ENCODE results near the gene ASB15.
"Not testable (repeated sequence)": the region's sequence is repeated elsewhere in the genome, so short reads cannot be mapped to it uniquely, and the experiment has no call there.

The ASB15 gene

DNA sequence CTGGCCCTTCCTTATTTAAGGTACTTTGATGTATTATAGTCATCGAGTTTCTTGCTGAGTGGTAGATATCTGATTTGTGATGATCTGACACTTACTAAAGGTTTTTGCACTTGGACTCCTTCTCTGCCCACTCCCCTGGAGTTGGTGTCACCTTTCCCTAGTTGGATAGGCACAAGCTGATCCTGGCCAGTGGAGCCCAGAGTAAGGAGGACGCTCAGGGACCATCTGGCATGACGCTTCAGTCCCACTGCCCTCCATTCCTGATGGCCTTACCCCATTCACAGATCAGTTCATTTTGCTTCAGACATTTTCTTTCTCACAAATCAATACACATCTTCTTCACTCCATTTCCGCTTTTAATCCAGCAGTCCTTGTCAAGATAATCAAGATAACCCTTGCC is 20.1 kb downstream of the ASB15 start:
- H2AFZ ChIP-seq (ENCODE audit: low read length, unreplicated experiment), result no peak overlapping the region
- H3K4me3 ChIP-seq (ENCODE audit: low read depth, low read length), result no peak overlapping the region
- no peaks in the 10 kb centered on the region for H3K4me1 ChIP-seq (ENCODE audit: control insufficient read depth, insufficient read depth, low read length, unreplicated experiment)
- H3K36me3 ChIP-seq (ENCODE audit: insufficient read depth, low read length), result no peaks in the 10 kb centered on the region
- H3K27me3 ChIP-seq (ENCODE audit: insufficient read depth, low read length), result no peaks in the 10 kb centered on the region
- no peaks in the 10 kb centered on the region for H3K79me2 ChIP-seq (ENCODE audit: control insufficient read depth, insufficient read depth, low read length, unreplicated experiment)
- no peak overlapping the region for H3K27ac ChIP-seq (ENCODE audit: low read depth, low read length)

- Histone ChIP-seq H2AFZ (ENCODE audit: low read length, unreplicated experiment) (no peak overlapping the region), H3K36me3 (ENCODE audit: insufficient read depth, low read length) (no peaks in the 10 kb centered on the region), H3K79me2 (ENCODE audit: control insufficient read depth, insufficient read depth, low read length, unreplicated experiment) (no peaks in the 10 kb centered on the region), H3K27ac (ENCODE audit: low read depth, low read length) (no peak overlapping the region), H3K4me1 (ENCODE audit: control insufficient read depth, insufficient read depth, low read length, unreplicated experiment) (no peaks in the 10 kb centered on the region), H3K4me3 (ENCODE audit: low read depth, low read length) (no peak overlapping the region), H3K27me3 (ENCODE audit: insufficient read depth, low read length) (no peaks in the 10 kb centered on the region)
These were observed 21.2 kb downstream of the ASB15 start for GRCh38 chr7:123622660-123623386.

DNA sequence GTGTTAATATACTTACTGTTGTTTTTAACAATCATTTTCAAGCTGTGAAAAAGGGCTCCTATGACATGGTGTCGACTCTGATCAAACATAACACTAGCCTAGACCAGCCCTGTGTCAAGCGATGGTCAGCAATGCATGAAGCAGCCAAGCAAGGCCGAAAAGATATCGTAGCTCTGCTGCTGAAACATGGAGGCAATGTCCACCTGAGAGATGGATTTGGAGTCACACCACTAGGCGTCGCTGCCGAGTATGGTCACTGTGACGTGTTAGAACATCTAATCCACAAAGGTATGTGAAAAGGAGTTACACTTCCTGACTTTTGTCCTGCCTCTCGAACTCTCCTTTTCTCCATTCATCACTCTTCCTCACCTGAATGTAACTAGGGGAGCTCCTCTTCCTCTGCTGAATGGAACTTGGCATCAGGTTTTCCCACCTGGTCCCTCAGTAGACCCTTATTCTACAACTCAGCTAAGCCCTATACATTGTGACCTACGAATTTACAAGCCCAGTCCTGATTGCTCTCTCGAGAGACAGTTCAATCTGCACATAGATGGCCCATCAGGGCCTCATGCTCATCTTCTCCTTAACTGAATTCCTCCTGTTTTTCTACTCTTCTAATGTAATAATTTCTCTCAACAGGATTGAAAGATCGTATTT is 23.0 kb downstream of the ASB15 start:
- H3K27me3 ChIP-seq (ENCODE audit: insufficient read depth, low read length), result no peaks in the 10 kb centered on the region
- no peaks in the 10 kb centered on the region for H3K36me3 ChIP-seq (ENCODE audit: insufficient read depth, low read length)
- H3K27ac ChIP-seq (ENCODE audit: low read depth, low read length), result no peak overlapping the region
- H3K79me2 ChIP-seq (ENCODE audit: control insufficient read depth, insufficient read depth, low read length, unreplicated experiment), result no peaks in the 10 kb centered on the region
- H2AFZ ChIP-seq (ENCODE audit: low read length, unreplicated experiment), result no peak overlapping the region
- H3K4me3 ChIP-seq (ENCODE audit: low read depth, low read length), result no peak overlapping the region
- H3K4me1 ChIP-seq (ENCODE audit: control insufficient read depth, insufficient read depth, low read length, unreplicated experiment), result no peaks in the 10 kb centered on the region

- H2AFZ ChIP-seq (ENCODE audit: low read length, unreplicated experiment), result no peak overlapping the region
These were observed 23.6 kb downstream of the ASB15 start for GRCh38 chr7:123625254-123625653.

DNA sequence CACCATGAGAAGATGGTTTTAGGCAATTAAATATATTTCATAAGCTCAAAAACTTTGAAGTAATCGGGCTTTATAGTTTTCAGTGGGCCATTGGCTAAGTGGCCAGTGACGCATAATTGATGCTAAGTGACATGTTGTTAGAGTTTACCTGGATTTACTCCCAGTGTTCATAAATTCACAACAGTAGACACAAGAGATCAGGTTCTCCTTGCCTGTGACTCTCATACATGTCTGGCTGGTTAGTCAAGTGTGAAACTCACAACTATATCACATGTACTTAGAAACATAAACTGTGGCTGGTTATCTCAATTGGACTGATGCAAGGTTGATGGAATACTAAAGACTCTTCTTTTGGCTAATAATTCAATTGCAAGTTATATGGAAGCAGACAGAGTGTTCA is 26.2 kb downstream of the ASB15 start:
- H3K4me3 ChIP-seq (ENCODE audit: low read depth, low read length), result no peak overlapping the region
- H3K27ac ChIP-seq (ENCODE audit: low read depth, low read length), result no peak overlapping the region
- no peaks in the 10 kb centered on the region for H3K79me2 ChIP-seq (ENCODE audit: control insufficient read depth, insufficient read depth, low read length, unreplicated experiment)
- no peaks in the 10 kb centered on the region for H3K27me3 ChIP-seq (ENCODE audit: insufficient read depth, low read length)
- no peak overlapping the region for H2AFZ ChIP-seq (ENCODE audit: low read length, unreplicated experiment)
- H3K36me3 ChIP-seq (ENCODE audit: insufficient read depth, low read length), result no peaks in the 10 kb centered on the region
- H3K4me1 ChIP-seq (ENCODE audit: control insufficient read depth, insufficient read depth, low read length, unreplicated experiment), result peaks cover 1% of the 10 kb centered on the region

More at GRCh38 chr7:123625254-123625653, 23.6 kb downstream of the ASB15 start:
- Histone ChIP-seq H3K79me2 (ENCODE audit: control insufficient read depth, insufficient read depth, low read length, unreplicated experiment) (no peaks in the 10 kb centered on the region), H3K4me3 (ENCODE audit: low read depth, low read length) (no peak overlapping the region), H3K36me3 (ENCODE audit: insufficient read depth, low read length) (no peaks in the 10 kb centered on the region), H3K4me1 (ENCODE audit: control insufficient read depth, insufficient read depth, low read length, unreplicated experiment) (no peaks in the 10 kb centered on the region), H3K27ac (ENCODE audit: low read depth, low read length) (no peak overlapping the region), H3K27me3 (ENCODE audit: insufficient read depth, low read length) (no peaks in the 10 kb centered on the region)

- Histone ChIP-seq H3K4me3 (ENCODE audit: low read depth, low read length) (no peak overlapping the region), H3K36me3 (ENCODE audit: insufficient read depth, low read length) (no peaks in the 10 kb centered on the region), H2AFZ (ENCODE audit: low read length, unreplicated experiment) (no peak overlapping the region), H3K27ac (ENCODE audit: low read depth, low read length) (no peak overlapping the region), H3K27me3 (ENCODE audit: insufficient read depth, low read length) (no peaks in the 10 kb centered on the region), H3K79me2 (ENCODE audit: control insufficient read depth, insufficient read depth, low read length, unreplicated experiment) (no peaks in the 10 kb centered on the region), H3K4me1 (ENCODE audit: control insufficient read depth, insufficient read depth, low read length, unreplicated experiment) (peaks cover 8% of the 10 kb centered on the region)
These were observed 27.2 kb downstream of the ASB15 start for GRCh38 chr7:123628829-123629228.

DNA sequence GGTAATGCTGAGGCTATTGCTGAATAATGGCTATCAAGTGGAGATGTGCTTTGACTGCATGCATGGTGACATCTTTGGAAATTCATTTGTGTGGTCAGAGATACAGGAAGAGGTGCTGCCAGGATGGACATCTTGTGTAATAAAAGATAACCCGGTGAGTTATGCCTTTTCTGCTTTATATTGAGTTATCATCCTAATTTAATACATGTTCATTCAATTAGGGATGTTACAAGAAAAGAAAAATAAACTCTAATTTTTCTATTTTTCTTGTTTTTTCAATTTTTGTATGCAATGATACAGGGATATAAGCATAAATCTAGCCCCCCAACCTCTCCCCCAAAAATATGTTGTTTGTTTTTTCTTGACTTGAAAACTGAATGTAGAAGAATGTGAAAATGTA is 27.7 kb downstream of the ASB15 start:
- H2AFZ ChIP-seq (ENCODE audit: low read length, unreplicated experiment), result no peak overlapping the region
- H3K27ac ChIP-seq (ENCODE audit: low read depth, low read length), result no peak overlapping the region
- no peaks in the 10 kb centered on the region for H3K36me3 ChIP-seq (ENCODE audit: insufficient read depth, low read length)
- H3K4me3 ChIP-seq (ENCODE audit: low read depth, low read length), result no peak overlapping the region
- H3K79me2 ChIP-seq (ENCODE audit: control insufficient read depth, insufficient read depth, low read length, unreplicated experiment), result no peaks in the 10 kb centered on the region
- H3K4me1 ChIP-seq (ENCODE audit: control insufficient read depth, insufficient read depth, low read length, unreplicated experiment), result peaks cover 13% of the 10 kb centered on the region
- H3K27me3 ChIP-seq (ENCODE audit: insufficient read depth, low read length), result no peaks in the 10 kb centered on the region

GRCh38 chr7:123632808-123633207 is 31.2 kb downstream of the ASB15 start:
- Histone ChIP-seq H3K27me3 (ENCODE audit: insufficient read depth, low read length) (no peaks in the 10 kb centered on the region), H3K4me1 (ENCODE audit: control insufficient read depth, insufficient read depth, low read length, unreplicated experiment) (peaks cover 21% of the 10 kb centered on the region), H3K4me3 (ENCODE audit: low read depth, low read length) (no peak overlapping the region), H3K27ac (ENCODE audit: low read depth, low read length) (peak overlapping the region; percentile 40; the same call in 1 of the 2 replicates), H3K79me2 (ENCODE audit: control insufficient read depth, insufficient read depth, low read length, unreplicated experiment) (no peaks in the 10 kb centered on the region), H2AFZ (ENCODE audit: low read length, unreplicated experiment) (no peak overlapping the region), H3K36me3 (ENCODE audit: insufficient read depth, low read length) (no peaks in the 10 kb centered on the region)

GRCh38 chr7:123633553-123633952 is 31.9 kb downstream of the ASB15 start:
- H3K27ac ChIP-seq (ENCODE audit: low read depth, low read length), result peak overlapping the region; percentile 54
- H3K4me3 ChIP-seq (ENCODE audit: low read depth, low read length), result peak overlapping the region; percentile 54; the same call in 1 of the 2 replicates
- H3K36me3 ChIP-seq (ENCODE audit: insufficient read depth, low read length), result no peaks in the 10 kb centered on the region
- no peaks in the 10 kb centered on the region for H3K79me2 ChIP-seq (ENCODE audit: control insufficient read depth, insufficient read depth, low read length, unreplicated experiment)
- no peak overlapping the region for H2AFZ ChIP-seq (ENCODE audit: low read length, unreplicated experiment)
- H3K4me1 ChIP-seq (ENCODE audit: control insufficient read depth, insufficient read depth, low read length, unreplicated experiment), result peaks cover 21% of the 10 kb centered on the region
- H3K27me3 ChIP-seq (ENCODE audit: insufficient read depth, low read length), result no peaks in the 10 kb centered on the region

- peaks cover 21% of the 10 kb centered on the region for H3K4me1 ChIP-seq (ENCODE audit: control insufficient read depth, insufficient read depth, low read length, unreplicated experiment)
- not testable (repeated sequence) for H3K27me3 ChIP-seq (ENCODE audit: insufficient read depth, low read length); H2AFZ ChIP-seq (ENCODE audit: low read length, unreplicated experiment); H3K79me2 ChIP-seq (ENCODE audit: control insufficient read depth, insufficient read depth, low read length, unreplicated experiment); H3K36me3 ChIP-seq (ENCODE audit: insufficient read depth, low read length)
- H3K27ac ChIP-seq (ENCODE audit: low read depth, low read length), result peak overlapping the region; percentile 54; the same call in 1 of the 2 replicates
- peak overlapping the region; percentile 54; the same call in 1 of the 2 replicates for H3K4me3 ChIP-seq (ENCODE audit: low read depth, low read length)
These were observed 32.5 kb downstream of the ASB15 start for GRCh38 chr7:123634011-123634573.

Data from ACC112 (cell line).